ENCODE results near the gene CHST8.
"Not testable (repeated sequence)": the region's sequence is repeated elsewhere in the genome, so short reads cannot be mapped to it uniquely, and the experiment has no call there.

The CHST8 gene

GRCh38 chr19:33818411-33818810 lies 196.7 kb downstream of the CHST8 start:
- DNase-seq: no peak

- not testable (repeated sequence) for DNase-seq
Measured at GRCh38 chr19:33819078-33819477, 197.3 kb downstream of the CHST8 start.

GRCh38 chr19:33819506-33819879 lies 197.7 kb downstream of the CHST8 start:
- DNase-seq: no peak

- DNase-seq: peak; percentile 52
Measured at GRCh38 chr19:33819880-33820781, 198.4 kb downstream of the CHST8 start.

- no peak for DNase-seq
Measured at GRCh38 chr19:33821871-33822270, 200.1 kb downstream of the CHST8 start.
